ENCODE results near the gene JUND.

JUND gene

DNA sequence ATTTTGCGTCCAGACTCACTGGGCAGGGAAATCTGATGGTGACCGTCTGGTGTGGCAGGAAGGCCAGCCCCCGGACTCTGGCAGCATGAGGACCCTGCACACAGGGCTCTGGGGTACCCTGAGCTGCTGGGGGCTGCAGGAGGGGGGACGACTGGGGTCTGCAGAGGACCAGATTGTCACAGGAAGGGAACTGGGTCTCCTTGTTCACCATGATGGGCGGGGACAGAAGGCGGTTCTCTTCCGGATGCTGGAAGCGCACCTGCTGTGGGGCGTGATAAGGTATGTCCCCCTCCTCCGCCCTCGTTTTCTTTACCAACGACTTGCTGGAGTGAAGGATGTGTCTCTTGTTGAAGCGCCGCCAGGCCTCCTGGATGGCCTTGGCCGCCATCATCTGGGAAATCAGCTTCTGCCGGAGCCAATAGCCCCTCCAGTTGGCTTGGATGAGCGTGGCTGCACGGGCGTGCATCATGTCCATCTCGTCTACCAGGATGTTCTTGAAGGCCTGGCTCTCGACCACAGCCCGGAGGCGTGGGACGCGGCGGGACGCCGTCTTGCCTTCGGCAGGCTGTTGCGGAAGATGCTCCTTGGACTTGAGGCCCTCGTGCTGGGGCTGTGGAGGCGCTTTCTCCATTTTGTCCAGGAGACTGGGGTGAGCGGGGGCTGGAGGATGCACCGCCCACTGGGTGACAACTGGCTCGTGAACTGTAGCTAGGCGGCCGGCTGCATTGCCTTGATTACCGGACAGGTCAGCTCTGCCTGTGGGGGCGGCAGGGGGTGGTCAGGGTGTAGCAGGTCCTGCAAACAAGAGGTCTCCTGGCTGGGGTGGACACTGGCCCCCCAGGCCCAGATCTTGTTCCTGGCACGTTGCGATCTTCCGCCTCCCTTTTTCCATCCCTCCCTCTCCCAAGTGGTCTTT, 14.4 kb downstream of the JUND start:
- no peak for FAIRE-seq

DNA sequence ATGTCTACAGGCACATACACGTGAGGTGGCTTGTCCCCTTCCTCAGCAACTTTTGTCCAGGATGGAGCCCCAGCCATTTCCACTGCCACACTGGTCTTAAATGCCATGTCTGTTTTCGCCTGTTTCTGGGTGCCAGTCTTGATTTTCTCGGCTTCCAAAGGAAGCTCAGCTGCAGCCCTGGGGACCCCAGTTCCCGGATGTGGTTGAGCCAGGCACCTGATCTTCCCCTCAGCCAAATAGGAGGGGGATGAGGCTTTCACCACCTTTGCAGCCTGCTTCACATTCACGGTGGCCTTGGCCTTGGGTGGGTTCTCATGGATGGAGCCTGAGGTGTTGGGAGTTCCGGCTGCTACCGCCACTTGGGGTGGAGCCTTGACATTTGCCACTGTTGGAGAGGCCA, 15.8 kb downstream of the JUND start:
- no peak for FAIRE-seq

- FAIRE-seq: no peak
Observed at GRCh38 chr19:18264971-18265540, 16.4 kb downstream of the JUND start.

- no peak for FAIRE-seq
Observed at GRCh38 chr19:18264137-18264854, 17.1 kb downstream of the JUND start.

DNA sequence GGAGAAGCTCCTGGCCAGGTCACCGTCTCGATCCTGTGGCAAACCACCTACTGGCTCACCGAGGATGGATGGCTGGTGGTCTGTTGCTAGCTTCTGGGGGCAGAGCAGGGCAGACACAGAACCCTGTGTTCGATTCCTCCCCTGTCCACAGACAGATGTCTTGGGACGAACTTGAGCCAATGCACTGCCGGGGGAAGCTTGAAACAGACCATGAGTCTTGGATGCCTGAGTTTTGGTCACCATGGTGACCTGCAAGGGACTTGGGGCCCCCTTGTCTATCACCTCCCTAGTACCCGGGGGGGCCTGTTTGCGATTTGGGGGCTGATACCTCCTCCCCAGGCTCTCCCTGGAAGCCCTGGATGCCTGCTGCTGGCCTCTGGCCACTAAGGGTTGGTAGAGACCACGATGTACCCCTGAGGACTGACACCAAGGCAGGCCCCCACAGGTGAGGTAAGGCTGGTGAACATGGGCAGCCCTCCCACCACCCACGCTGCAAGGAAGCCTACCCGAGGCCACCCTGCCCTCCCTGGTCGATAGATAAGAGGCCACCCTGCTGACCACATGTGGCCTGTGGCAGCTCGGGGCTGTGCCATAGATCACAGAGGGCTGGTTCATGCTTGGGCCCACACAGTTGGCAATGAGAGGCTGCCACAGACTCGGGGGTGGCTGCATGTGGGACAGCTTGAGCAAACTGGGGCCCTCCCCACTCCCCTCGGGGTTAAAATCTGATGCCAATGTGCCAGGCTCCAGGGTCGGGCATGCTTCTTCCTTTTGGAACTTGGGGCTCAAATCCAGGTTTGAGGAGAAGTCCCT, 17.9 kb downstream of the JUND start:
- no peak for FAIRE-seq

- FAIRE-seq: no peak
Observed at GRCh38 chr19:18262917-18263316, 18.5 kb downstream of the JUND start.

GRCh38 chr19:18262144-18262543, 19.3 kb downstream of the JUND start:
- no peak for FAIRE-seq

DNA sequence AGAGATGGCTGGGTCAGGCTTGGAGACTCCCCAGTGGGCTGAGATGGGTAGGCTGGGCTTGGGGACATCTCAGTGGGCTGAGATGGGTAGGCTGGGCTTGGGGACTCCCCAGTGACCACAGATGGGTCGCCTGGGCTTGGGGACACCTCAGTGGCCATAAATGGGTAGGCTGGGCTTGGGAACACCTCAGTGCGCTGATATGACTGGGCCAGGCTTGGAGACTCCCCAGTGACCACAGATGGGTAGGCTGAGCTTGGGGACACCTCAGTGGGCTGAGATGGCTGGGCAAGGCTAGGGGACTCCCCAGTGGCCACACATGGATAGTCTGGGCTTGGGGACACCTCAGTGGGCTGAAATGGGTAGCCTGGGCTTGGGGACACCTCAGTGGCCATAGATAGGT, 19.9 kb downstream of the JUND start:
- FAIRE-seq: no peak

DNA sequence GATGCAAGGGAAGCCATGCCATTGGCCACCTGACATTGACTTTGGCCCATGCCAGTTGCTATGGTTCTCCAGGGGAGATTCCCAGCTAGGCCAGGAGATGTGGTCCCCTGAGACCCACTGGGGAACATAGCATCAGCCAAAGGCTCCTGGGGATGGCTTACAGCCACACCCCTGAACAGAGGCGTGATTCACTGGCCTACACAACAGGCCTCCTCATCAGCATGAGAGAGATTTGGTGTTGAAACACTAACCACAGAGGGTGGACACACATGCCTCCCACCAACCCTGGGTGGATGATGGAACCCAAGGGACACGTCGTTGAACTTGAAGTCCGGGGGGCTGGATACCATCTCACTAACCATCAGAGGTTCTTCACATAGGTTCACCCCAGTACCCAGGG, 21.5 kb downstream of the JUND start:
- no peak for FAIRE-seq

- no peak for FAIRE-seq
Observed at GRCh38 chr19:18257503-18258470, 23.6 kb downstream of the JUND start.

GRCh38 chr19:18254546-18255503, 26.6 kb downstream of the JUND start:
- no peak for FAIRE-seq

DNA sequence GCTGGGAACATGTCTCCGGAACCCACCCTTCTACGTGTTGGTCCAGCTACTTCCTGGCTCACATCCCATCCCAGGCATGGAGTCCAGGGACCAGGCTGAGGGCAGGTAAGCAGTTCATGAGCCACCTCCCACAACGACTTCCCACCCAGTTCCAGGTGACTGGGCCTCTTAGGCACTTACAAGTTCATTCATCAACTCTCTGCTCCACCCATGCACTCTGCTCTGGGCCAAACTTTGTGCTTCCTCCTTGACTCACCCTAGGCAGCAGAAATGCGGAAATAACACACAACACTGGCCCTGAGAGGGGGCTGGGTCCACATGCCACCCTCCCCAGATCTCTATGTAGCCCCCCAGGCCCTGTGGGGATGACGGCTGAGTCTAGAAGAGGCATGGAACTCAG, 27.7 kb downstream of the JUND start:
- no peak for FAIRE-seq

DNA sequence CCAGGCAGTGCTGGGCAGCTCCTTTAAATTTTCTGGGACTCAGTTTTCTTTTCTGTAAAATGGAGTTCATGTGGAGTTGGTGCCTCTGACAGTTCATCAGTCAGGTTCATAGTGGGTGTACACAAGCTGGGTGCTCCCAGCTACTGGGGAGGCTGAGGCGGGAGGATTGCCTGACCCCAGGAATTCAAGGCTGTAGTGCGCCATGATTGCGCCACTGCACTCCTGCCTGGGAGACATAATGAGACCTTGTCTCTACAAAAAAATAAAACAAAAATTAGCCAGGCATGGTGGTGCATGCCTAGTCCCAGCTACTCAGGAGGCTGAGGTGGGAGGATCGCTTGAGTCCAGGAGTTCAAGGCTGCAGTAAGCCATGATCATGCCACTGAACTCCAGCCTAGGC, 28.3 kb downstream of the JUND start:
- FAIRE-seq: no peak

- no peak for FAIRE-seq
Observed at GRCh38 chr19:18252370-18252717, 29.1 kb downstream of the JUND start.

- no peak for FAIRE-seq
Observed at GRCh38 chr19:18251587-18252369, 29.6 kb downstream of the JUND start.

GRCh38 chr19:18249834-18250233, 31.6 kb downstream of the JUND start:
- FAIRE-seq: no peak

DNA sequence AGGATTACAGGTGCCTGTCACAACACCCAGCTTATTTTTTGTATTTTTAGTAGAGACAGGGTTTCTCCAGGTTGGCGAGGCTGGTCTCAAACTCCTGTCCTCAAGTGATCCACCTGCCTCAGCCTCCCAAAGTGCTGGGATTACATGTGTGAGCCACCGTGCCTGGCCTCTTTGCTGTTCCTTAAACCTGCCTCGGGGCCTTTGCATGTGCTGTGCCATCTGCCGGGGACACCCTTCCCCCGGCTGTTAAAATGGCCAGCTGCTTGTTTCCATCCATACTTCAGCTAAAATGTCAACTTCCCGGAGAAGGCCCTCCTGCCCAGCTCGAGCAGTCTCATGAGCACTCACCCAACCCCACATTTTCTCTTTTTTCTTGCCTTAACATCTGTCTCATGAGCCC, 36.1 kb downstream of the JUND start:
- FAIRE-seq: no peak

DNA sequence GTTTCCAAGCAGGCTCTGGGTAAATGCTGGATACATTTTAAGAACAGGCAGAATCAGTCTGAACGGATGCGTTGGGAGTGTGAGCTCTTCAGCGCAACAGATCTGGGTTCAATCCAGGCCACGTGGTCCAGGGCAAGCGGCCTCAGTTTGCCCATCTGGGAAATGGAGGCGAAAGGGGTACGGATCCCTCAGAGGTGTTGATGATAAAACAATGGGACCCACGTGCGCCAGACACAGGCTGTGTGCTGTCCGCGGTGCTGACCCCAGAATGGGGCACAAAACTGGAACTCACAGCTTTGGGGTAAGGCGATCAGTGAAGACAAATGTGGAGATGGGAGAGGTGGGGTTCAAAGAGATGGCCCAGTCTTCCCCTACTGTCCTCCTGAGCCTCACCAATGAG, 42.1 kb downstream of the JUND start:
- FAIRE-seq: no peak

DNA sequence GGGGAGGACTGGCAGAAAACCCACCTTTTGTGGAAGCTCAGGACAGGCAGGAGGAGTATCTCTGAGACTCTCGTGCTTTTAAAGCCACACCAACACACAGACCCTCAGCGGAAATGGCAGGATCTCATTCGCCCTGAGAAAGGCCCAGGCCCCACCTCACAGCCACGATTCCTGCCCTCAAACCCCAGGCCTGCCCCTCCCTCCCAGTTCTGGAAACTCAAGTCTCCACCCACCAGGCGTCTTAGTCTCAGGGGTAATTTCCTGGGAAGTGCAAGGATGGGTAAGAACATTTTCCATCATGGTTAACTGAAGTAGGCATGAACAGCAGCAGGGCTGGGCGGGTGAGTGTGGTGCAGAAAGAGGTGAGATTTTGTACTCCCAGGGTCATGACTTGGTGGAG, 47.2 kb downstream of the JUND start:
- no peak for FAIRE-seq
